ENCODE data around the gene PAPLN.

PAPLN gene

DNA sequence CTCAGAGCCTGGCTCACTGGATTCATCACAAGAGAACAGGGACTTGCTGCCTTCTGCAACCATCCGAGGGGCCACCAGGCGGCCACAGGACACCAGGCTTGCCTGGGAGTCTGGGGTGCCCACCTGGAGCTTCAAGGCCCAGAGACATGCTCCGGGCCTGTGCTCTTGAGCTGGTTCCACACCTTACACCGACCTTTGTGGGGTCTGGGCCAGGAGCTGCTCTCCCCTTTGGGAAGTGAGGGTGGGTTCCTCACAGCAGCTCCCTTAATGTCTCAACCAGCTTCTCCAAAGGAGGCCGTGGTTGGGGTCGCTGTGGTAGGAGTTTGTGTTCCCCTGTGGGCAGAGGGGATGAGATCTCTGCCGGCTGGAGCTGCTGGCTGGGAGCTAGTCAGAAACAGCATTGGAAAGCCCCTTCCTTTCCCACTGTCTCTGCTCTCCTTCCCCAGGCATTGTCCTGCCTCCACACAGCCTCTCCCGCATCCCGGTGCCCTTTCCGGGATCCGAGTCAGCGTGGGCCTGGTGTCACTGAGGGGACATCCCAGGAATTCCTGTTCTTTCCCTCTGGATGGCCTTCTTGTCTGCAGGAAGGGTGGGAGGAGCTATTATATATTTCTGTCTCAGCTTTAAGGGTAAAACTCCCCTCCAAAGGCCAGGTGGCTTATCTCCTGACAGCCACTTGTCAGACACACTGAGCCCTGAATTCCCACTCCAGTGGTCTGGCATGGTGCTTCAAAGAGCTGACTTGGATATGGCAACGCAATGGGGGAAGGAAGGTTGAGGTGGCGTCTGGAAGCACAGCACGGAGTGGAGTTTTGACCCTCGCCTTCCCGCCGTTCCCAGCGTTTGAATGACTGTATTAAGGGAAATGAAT lies 5.1 kb upstream of the PAPLN start:
- no peak for FAIRE-seq

DNA sequence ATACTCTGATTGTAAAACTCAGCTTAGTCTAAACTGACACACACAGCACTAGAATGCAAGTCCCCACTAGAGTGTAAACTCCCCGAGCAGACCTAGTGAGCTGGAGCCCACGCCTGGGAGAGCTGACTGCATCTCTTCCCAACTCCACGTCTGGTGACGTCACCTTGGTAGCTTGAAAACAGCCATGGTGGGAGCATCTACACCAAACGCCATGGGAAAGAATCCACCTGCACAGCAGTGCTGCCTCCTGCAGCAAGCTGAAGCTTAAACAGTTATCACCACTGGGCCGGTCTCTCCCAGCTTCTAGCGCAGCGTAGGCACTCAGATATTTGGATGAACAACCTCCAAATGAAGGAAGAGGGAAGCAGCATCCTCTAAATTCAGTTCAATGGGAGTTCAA lies 4.3 kb upstream of the PAPLN start:
- FAIRE-seq = no peak

DNA sequence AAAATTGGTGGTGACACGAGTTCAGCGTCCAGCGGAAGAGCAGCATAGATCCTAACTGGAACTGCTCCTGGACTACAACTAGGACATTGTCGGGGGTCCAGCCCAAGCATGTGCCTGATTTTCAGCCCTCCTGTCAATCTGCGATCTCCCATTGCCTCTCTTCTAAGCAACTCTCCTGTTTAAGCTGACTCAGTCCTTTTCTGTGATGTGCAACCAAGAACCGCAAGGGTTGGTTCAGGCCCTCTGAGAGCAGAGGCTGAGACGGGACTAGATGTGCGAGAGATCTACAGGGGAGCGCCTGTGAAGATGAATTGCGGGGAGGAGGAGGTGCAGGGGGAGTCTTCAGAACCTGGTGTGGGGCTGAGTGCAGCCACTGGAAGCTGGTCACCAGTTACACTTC lies 3.7 kb upstream of the PAPLN start:
- no peak for FAIRE-seq

DNA sequence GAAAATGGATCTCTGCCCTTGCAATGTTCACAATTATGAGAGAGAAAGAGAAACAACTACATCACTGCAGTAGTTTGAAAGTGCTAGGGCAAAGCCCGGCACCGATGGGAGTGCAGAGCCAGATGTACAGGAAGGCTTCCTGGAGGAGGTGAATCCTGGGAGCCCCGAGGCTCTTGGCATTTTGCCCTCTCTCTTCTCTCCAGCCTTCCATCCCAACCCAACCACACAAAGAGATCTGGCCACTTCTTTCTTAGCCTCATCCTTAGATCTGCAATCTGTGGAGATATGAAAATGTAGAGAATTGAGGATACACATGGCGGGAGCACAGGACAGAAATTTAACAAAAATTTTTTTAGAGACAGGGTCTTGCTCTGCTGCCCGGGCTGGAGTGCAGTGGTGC lies 3.3 kb upstream of the PAPLN start:
- no peak for FAIRE-seq

DNA sequence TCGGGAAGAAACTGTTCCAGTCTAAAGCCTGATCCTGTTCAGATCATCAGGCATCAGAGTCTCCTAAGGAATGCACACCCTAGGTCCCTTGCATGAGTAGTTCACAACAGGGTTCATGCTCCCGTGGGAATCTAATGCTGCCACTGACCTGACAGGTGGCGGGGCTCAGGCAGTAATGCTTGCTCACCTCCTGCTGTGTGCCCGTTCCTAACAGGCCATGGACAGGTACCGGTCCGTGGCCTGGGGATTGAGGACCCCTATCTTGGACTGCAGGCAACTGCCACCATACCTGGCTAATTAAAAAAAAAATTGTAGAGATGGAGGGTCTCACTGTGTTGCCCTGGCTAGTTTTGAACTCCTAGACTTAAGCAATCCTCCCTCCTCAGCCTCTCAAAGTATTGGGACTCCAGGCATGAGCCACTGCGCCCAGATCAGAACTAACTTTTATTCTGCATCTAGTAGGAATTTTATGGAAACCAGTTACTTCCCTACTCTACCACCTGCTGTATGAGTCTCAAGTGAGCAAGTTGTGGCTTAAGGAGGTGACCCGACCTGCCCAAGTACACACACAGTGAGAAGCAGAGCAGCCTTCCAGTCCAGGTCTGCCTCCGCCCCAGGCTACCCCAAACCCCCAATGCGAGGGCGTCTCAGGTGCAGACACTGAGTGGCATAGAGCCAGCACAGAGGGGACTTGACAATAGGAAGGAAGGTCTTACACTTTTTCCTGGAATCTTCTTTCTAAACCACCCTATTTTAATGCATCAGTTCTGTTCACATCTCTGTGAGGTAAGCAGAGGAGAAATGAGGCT lies 2.5 kb upstream of the PAPLN start:
- FAIRE-seq = no peak

DNA sequence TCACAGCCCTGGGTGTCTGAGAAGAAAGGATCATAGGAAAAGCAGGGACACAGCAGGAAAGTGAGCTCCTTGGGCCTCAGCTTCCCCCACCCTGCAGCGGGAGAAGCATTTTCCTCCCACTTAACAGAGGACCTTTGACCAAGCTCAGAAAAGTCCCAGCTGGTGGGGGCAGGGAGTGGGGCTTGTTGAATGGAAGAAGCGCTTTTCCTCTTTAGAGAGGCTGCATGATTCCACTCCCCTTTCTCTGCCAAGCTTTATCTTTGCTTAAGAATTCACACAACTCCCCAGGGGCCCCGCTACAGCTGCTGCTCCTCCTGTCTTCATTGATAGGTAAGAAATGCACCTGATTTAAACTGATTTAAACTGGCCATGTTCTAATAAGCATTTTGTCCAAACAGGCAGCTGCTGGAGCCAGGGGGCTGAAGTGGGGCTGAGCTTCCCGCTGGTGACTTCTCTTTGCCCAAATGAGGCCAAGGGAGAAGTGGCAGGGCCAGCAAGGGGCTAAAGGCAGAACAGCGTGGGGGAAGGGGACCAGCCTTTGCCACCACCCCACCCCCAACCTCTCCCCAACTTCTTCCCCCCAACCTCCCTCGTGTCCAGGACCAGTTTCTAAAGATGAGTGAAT lies 1.7 kb upstream of the PAPLN start:
- FAIRE-seq = no peak

DNA sequence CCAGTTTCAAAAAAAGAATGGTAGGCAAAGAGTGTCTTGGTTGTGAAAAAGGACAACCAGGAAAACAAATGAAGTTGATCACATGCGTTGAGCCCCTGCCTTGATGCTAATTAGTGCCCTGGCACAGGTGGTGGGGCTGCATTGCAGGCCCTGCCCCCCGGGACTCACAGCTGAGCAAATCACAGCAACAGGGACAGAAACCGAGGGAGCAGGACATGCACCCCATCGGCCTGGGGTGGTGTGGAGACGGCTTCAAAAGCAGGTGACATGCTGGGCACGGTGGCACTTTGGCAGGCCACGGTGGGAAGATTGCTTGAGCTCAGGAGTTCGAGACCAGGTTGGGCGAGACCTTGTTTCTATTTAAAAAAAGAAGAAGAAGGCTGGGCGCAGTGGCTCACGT lies 1.1 kb upstream of the PAPLN start:
- FAIRE-seq = no peak

DNA sequence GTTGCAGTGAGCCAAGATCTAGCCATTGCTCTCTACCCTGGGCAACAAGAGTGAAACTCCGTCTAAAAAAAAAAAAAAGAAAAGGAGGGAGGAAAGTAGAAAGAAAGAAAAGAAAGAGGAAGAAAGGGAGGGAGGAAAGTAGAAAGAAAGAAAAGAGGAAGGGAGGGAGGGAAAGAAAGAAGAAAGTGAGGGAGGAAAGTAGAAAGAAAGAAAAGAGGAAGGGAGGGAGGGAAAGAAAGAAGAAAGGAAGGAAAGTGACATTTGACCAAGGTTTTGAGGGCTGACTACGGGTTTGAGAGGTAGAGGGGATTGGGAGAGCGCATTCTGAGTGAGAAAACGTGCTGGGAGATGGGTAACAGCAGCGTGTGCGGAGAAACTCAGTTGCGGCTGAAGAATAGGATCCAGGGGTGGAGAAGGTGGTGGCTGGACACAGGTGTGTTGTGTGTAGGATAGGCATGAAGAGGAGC lies 521 bp upstream of the PAPLN start:
- no peak for FAIRE-seq

DNA sequence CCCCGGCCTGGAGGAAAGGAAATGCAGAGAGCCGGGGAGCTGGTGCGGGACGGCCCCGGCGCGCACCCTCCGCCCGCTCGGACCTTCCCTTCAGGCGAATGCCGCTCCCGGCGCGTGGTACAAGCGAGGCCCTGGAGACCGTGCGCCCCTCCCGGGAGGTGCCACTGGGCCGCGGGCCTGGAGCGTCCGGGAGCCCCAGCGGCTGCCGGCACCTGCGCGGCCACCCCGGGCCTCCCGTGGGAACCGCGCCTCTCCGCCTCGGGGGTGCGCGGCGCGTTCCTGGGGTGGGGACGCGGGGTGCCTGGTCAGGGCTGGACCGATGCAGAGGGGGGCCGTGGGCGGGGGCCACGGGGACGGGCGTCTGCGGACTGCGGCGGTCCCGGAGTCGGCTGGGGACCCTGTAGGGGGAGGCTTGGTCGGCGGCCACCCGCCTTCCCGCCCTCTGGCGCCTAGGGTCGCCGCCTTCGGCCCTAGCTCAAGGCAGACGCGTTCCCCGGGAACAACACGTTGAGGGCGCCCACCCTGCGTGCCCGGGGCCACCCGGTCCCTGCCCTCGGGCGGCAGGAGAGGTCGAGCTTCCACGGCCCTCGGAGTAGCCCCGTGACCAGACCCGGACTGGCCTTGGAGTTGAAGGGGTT lies 599 bp downstream of the PAPLN start:
- no peak for FAIRE-seq

DNA sequence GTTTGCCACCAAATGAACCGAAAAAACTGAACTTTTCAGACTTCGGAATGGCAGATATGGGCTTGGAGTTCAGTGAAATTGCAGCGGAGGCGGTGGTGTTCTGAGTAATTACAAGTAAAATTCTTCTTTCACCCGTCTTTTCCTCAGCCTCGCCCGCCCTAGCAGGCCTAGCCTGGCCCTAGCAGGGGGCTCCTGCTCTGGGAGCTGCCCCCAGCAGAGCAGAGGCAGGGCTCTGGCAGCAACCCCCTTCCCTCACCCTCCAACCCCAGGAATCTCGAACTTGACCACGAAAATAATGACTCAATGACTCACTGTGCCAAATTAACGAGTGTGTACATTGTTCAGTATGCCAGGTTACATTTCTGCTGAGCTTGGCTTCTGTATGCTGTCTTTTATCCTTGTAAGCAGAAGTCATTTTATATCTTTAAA lies 1.1 kb downstream of the PAPLN start:
- no peak for FAIRE-seq

DNA sequence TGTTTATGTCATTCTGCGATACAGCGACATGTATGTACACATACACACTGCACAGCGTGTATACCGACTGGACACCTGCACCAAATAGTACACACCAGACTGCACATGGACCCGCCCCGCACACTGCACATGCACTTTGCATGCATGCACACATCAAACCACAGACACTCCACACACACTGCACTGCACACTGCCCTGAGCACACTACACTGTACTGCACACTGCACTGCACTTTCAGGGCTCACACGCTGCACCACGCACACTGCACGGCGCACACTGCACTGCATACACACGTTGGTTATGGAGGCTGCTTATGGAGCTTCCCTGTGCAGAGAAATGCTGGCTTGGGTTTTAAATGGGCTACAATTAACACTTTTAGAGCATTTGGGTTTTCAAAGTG lies 1.6 kb downstream of the PAPLN start:
- no peak for FAIRE-seq

DNA sequence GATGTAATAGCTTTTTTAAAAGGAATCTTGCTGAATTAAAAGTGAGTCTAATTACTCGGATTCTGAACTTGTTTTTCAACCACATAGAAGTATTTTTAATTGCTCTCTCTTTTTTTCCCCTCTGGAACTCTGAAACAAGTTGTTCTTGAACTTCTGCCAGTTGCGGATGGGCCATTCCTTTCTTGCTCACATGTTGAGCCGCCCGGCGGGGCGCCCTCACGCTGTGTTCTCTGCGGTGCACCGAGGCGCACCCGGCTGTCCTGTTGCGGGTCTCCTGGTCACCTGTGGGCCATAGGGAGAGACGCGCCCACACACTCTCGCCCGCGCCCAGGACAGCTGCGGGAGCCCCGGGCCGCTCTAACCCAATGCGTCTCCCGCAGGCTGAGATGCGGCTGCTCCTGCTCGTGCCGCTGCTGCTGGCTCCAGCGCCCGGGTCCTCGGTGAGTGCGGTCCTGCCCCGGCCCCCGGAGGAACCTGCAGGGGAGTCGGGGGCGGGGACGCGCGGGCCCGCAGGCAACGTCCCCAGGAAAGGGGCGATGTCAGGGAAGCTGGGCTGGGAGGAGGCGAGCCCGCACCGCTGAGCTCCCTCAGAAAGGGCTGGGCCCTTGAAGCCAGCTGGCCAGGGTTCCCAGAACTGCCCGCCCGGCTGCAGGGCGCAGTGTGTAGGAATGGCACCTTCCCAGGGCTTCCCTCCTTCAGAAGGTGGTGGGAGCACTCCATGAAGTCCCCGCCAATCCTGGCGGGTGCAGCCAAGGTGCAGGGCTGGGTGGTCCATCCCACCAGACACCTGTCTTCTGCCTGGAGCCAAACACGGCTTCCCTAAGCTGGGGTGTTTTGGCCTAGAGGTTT lies 2.3 kb downstream of the PAPLN start:
- FAIRE-seq = no peak

DNA sequence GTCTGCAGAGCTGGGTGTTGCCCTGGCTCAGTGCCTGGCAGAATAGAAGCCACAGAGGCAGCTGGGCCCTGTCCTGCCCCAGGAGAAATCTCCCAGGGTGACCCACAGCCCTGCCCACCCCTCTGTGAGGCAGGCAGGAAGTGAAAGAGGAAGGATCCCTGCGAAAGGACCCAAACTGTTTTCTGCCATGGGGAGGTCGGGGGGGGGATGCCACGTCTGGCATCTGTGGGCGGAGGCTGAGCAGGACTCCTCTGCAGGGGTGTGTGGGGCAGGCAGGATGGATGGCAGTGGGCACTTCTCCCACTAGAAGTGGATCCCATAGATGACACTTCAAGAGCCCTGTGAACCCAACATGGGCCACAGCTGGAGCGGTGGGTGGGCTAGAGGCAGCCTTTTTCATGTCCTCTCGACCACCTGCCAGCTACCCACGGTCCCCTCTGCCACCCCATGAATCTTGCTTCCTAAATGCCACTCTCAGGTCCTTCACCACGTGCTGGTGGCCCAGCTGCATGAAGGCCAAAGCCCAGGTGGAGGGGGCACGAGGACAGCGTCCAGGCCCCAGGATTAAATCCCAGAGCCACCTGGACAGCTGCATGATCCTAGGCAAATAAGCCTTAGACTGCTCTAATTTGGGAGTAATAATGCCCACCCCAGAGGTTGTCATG lies 3.6 kb downstream of the PAPLN start:
- no peak for FAIRE-seq

DNA sequence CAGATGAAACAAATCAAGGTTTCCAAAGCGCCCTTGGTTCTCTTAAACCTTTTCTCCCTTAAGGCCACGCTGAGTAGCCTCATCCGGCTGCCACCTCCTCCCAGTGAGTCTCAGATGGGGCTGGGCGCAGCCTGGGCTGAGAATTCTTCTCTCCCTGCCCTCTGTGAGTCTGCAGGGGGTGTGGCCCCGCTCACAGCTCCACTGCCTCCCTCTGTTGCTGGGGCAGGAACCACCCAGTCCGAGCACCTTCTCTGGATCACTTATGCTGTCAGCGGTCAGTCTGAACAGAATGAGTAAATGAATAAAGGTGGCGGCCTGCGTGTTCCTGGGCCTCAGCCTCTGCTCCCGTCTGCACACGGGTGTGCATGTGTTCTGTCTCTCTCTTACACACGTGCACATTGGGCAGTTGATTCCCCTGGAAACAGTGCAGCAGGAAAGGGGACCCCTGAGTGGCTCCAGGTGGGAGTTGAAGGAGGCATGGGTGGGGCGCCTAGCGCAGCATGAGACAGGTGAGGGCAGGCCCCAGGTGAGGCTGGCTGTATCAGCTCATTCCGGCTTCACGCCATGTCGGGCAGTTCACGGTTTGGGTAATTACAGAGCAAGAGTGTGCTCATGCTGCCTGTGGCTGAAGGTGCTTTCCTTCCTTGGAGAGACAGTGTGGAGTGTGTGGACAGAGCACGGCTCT lies 4.3 kb downstream of the PAPLN start:
- FAIRE-seq = no peak

DNA sequence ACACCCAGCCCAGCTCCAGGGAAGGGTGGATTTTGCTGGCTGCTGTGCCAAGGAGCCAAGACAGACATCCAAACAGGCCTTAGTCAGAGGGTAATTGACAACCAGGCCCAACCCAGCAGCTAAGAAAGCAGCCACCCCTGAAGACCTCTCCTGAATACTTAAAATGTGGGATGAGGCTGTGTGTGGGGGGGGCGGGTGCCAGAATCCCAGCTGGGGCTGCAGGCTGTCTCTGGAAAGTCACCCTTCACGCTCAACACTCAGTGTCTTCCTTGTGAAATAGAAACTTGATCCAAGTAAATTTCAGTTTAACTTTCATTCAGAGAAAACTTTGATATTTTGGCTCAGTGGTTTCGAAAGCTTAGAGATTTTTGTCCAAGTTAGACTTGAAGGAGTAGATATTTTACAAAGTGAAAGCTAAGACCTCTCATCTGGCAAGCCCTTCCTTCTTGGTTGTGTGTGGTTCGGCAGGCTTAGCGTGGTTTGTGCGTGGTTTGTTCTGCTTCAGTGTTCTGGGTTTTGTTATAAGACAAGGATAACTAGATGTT lies 5.1 kb downstream of the PAPLN start:
- no peak for FAIRE-seq

DNA sequence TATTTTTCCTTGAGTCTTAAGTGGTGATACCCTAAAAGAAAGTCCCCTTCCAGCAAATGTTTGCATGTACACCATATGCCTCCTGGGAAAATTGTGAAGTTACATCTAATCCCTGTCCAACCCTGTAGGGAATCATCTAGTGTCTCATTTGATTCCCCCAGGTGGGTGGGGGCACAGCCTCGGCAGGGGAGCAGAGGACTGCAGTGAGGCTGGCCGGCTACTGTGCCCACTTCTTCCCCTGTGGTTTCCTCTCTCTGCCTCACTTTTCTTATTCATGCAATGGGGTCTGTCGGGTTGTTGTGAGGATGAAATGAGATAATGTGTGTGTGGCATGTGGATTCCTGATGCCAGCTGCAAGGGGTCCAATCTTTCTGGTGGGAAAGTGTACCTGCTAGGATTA lies 6.0 kb downstream of the PAPLN start:
- FAIRE-seq = no peak

DNA sequence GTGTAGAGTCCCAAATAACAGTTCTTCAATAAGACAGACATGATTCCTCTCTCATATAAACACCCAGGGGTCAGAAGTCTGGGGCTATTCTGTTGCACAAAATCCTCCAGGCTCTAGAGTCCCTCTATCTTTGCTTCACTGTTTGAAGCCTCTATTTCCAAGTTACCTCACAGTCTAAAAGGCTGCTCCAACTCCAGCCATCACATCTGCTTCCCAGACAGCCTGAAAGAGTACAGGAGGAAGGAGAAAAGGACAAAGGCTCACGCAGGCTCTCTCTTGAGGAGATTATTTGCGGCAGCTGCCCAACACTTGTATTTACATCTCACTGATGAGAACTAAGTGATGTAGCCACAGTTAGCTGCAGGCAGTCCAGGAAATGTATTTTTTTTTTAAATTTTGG lies 6.4 kb downstream of the PAPLN start:
- FAIRE-seq = no peak

DNA sequence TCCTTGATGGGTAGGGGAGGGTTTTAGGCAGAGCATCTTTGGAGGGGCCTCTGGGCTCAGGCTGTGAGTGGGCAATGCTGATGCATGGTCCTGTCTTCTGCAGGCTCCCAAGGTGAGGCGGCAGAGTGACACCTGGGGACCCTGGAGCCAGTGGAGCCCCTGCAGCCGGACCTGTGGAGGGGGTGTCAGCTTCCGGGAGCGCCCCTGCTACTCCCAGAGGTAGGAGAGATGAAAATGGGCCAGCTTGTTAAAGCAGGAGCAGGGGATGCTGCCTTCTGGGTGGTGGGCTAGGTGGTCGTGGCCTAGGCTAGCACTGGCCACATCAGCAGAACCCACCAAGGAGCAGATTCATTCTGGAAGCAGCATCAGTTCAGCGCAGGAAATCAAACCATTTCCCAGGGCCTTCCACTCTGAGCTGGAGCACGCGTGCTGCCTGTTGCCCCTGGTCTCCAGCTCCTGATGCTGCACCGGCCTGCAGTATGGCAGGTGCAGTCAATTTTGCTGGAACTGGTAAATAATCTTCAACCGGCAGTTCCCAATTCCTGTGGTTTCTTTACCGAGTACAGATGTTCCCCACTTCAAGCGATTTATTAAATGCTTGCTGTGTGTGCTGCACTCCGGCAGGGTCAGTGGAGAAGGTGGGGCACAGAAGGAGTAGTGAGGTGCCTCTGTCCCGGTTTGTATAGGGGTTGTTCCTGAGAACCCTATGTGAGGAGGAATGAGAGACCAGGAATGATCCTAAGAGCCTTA lies 7.4 kb downstream of the PAPLN start:
- no peak for FAIRE-seq

DNA sequence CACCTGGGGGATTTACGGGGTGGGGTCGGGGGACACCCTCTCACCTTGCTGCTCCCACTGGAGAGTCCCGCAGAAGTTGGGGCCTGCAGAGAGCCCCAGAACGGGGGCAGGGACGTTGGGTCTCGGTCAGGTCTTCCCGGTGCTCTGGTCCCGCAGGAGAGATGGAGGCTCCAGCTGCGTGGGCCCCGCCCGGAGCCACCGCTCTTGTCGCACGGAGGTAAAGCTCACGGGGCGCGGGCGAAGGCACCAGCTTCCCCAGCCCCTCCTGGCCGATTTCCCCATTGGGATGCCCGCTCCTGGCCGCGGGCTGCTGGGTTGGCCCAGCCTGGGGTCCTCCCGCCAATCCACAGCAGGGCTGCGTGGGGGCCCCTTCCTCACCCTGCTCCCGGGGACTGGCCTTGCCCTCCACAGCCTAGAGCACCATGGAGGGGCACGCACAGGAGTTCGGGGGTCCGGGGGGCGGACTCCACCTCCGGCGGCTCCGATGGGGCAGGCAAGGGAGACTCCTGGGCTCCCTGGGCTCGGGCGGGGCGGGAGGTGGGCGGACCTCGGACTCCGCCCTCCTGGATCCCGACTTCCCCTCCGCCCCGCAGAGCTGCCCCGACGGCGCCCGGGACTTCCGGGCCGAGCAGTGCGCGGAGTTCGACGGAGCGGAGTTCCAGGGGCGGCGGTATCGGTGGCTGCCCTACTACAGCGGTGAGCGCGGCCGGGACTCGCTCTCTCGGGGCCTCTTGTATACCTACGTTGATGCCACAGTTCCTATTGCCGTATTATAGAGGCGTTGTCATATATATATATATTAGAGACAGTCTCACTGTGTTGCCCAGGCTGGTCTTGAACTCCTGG lies 8.4 kb downstream of the PAPLN start:
- FAIRE-seq = no peak

Data from TTC549 (cell line).